ENCODE measurements around the gene SERPINA5. TPM values are rescaled to one million over a fixed set of nuclear protein-coding genes. Genes with fewer than 3 reads are reported as not detected.

Gene SERPINA5
- total RNA-seq, 1 experiment from 2014 or later = not detected

DNA sequence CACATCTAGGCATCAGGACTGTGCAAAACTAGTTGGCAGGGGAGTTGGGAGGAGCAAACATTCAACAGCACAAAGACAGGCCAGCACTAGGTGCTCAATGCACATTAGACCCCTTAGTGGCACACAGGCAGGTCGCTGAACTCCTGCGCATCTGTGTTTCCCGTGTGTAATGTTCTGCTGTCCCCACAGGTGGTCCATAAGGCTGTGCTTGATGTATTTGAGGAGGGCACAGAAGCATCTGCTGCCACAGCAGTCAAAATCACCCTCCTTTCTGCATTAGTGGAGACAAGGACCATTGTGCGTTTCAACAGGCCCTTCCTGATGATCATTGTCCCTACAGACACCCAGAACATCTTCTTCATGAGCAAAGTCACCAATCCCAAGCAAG, 42.2 kb downstream of the SERPINA5 start:
- Histone ChIP-seq H3K9me2 (ENCODE audit: insufficient read depth) (no peaks in the 10 kb centered on the region), H3K4me1 (replicated peaks; ENCODE audit: insufficient read depth) (no peaks in the 10 kb centered on the region), H3K9me3 (ENCODE audit: insufficient read depth, low read depth) (no peaks in the 10 kb centered on the region), H3F3A (ENCODE audit: insufficient read depth, low read depth) (no peaks in the 10 kb centered on the region), H4K20me1 (ENCODE audit: insufficient read depth) (no peaks in the 10 kb centered on the region), H3K36me3 (ENCODE audit: low read depth) (no peaks in the 10 kb centered on the region), H3K4me2 (no peak overlapping the region), H3K27ac (no peak overlapping the region), H3K27me3 (ENCODE audit: insufficient read depth, low read depth) (peaks cover 8% of the 10 kb centered on the region; the same call in 1 of the 2 replicates), H3K4me3 (no peak overlapping the region), H3K79me2 (ENCODE audit: low read depth) (no peaks in the 10 kb centered on the region), H2AFZ (no peak overlapping the region)
- intact Hi-C loops (cut with micrococcal nuclease; ENCODE audit: unreplicated experiment) = no loop called here
- POLR2A ChIA-PET (ENCODE audit: unreplicated experiment) = no interaction called here
- DNase-seq = no peak
- TF ChIP-seq, protein P1, sequence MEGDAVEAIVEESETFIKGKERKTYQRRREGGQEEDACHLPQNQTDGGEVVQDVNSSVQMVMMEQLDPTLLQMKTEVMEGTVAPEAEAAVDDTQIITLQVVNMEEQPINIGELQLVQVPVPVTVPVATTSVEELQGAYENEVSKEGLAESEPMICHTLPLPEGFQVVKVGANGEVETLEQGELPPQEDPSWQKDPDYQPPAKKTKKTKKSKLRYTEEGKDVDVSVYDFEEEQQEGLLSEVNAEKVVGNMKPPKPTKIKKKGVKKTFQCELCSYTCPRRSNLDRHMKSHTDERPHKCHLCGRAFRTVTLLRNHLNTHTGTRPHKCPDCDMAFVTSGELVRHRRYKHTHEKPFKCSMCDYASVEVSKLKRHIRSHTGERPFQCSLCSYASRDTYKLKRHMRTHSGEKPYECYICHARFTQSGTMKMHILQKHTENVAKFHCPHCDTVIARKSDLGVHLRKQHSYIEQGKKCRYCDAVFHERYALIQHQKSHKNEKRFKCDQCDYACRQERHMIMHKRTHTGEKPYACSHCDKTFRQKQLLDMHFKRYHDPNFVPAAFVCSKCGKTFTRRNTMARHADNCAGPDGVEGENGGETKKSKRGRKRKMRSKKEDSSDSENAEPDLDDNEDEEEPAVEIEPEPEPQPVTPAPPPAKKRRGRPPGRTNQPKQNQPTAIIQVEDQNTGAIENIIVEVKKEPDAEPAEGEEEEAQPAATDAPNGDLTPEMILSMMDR (conservative IDR thresholded peaks at IDR 0.05) = no peak
- no peak for TF ChIP-seq EZH2 (IDR thresholded peaks at IDR 0.05; ENCODE audit: low read depth)
- no TSS peak for BruUV-seq (replicated peaks)
- CTCF ChIA-PET = no interaction called here

DNA sequence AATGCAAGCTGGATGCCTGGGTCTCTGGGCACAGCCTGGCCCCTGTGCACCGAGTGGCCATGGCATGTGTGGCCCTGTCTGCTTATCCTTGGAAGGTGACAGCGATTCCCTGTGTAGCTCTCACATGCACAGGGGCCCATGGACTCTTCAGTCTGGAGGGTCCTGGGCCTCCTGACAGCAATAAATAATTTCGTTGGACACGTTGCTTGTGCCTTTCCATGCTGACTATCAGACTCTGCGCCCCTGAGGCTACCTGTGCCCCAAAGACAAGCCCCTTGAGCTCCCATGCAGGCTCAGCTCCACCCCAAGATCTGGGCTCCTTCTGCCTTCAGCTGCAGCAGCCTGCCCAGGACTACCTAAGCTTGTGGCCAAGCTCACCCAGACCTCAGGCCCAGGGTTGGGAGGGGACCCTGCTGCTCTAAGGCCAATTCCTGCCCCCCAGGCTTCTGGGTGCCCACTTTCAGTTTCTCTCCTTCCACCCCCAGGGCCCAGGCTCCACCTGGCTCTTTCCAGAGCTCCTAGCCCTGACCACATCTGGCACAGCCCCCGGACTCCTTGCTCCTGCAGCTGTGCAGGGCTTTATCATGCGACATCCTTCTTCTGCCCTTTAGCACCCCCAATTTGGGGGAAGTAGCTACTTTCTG, 42.8 kb downstream of the SERPINA5 start:
- H3K9me3 ChIP-seq (ENCODE audit: insufficient read depth, low read depth) = no peaks in the 10 kb centered on the region
- no peaks in the 10 kb centered on the region for H4K20me1 ChIP-seq (ENCODE audit: insufficient read depth)
- intact Hi-C loops (cut with micrococcal nuclease; ENCODE audit: unreplicated experiment) = no loop called here
- no peaks in the 10 kb centered on the region for H3K9me2 ChIP-seq (ENCODE audit: insufficient read depth)
- POLR2A ChIA-PET (ENCODE audit: unreplicated experiment) = no interaction called here
- H3K4me1 ChIP-seq (replicated peaks; ENCODE audit: insufficient read depth) = no peaks in the 10 kb centered on the region
- H2AFZ ChIP-seq = no peak overlapping the region
- no peak for DNase-seq
- H3K4me2 ChIP-seq = no peak overlapping the region
- BruUV-seq (replicated peaks) = no TSS peak
- H3K4me3 ChIP-seq = no peak overlapping the region
- no peaks in the 10 kb centered on the region for H3K36me3 ChIP-seq (ENCODE audit: low read depth)
- CTCF ChIA-PET = no interaction called here
- H3K27me3 ChIP-seq (ENCODE audit: insufficient read depth, low read depth) = peaks cover 8% of the 10 kb centered on the region; the same call in 1 of the 2 replicates
- H3F3A ChIP-seq (ENCODE audit: insufficient read depth, low read depth) = no peaks in the 10 kb centered on the region
- no peak overlapping the region for H3K27ac ChIP-seq
- H3K79me2 ChIP-seq (ENCODE audit: low read depth) = no peaks in the 10 kb centered on the region
- TF ChIP-seq, protein P1 (conservative IDR thresholded peaks at IDR 0.05) = no peak
- TF ChIP-seq EZH2 (IDR thresholded peaks at IDR 0.05; ENCODE audit: low read depth) = no peak

DNA sequence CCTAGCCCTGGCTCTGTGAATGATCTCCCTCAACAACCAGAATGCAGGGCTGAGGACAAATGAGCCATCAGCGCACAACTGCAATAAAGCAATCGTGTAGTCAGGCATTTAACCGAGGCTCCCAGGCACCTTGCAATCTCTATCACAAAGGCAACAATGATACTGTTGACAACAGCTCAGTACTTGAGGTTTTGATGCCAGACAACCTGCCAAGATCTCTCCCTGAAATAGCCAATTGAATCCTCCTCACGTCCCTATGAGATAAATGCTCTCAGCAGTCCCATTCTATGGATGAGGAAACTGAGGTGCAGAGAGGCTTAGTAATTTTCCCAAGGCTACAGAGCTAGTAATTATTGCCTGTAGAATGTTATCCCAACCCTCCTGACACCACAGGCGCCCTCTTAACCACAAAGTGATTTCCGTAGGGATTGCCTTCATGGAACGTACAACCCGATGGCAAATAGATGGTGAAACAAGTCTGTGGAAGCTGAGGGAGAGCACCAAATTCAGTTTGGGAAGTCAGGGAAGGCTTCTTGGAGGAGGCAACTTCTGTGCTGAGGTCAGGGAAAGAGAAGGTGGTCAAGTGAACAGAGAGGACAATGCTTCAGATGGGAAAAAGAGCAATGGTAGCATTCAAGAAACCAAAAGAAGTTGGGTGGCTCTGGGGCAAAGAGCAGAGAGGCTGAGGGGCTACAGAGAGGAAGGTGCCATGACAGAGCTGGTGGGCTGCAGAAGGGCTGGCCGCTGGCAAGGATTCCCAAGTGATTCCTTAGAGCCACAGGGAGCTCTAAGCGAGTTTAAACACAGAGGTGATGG, 43.5 kb downstream of the SERPINA5 start:
- ChIA-PET POLR2A (ENCODE audit: unreplicated experiment) (no interaction called here), CTCF (no interaction called here)
- no peaks in the 10 kb centered on the region for H4K20me1 ChIP-seq (ENCODE audit: insufficient read depth)
- no peak overlapping the region for H2AFZ ChIP-seq
- DNase-seq = no peak
- peaks cover 8% of the 10 kb centered on the region; the same call in 1 of the 2 replicates for H3K27me3 ChIP-seq (ENCODE audit: insufficient read depth, low read depth)
- H3K4me1 ChIP-seq (replicated peaks; ENCODE audit: insufficient read depth) = no peaks in the 10 kb centered on the region
- no peaks in the 10 kb centered on the region for H3F3A ChIP-seq (ENCODE audit: insufficient read depth, low read depth)
- H3K4me2 ChIP-seq = no peak overlapping the region
- H3K36me3 ChIP-seq (ENCODE audit: low read depth) = no peaks in the 10 kb centered on the region
- intact Hi-C loops (cut with micrococcal nuclease; ENCODE audit: unreplicated experiment) = no loop called here
- no peak overlapping the region for H3K4me3 ChIP-seq
- H3K9me2 ChIP-seq (ENCODE audit: insufficient read depth) = no peaks in the 10 kb centered on the region
- H3K27ac ChIP-seq = no peak overlapping the region
- H3K9me3 ChIP-seq (ENCODE audit: insufficient read depth, low read depth) = no peaks in the 10 kb centered on the region
- no TSS peak for BruUV-seq (replicated peaks)
- TF ChIP-seq, protein P1 (conservative IDR thresholded peaks at IDR 0.05) = no peak
- no peak for TF ChIP-seq EZH2 (IDR thresholded peaks at IDR 0.05; ENCODE audit: low read depth)
- no peaks in the 10 kb centered on the region for H3K79me2 ChIP-seq (ENCODE audit: low read depth)

Measured in PC-9 (cell line).